GM21786 (cell line): ENCODE measurements around the gene PNRC1.
"Not testable (repeated sequence)": the region's sequence is repeated elsewhere in the genome, so short reads cannot be mapped to it uniquely, and the experiment has no call there.

Experiments
- ATAC-seq: cut with Tn5 transposase; IDR thresholded peaks from one replicate; pipeline ENCODE4 v1.9.1; 2021; ENCODE audit not compliant: unreplicated experiment

Gene PNRC1

DNA sequence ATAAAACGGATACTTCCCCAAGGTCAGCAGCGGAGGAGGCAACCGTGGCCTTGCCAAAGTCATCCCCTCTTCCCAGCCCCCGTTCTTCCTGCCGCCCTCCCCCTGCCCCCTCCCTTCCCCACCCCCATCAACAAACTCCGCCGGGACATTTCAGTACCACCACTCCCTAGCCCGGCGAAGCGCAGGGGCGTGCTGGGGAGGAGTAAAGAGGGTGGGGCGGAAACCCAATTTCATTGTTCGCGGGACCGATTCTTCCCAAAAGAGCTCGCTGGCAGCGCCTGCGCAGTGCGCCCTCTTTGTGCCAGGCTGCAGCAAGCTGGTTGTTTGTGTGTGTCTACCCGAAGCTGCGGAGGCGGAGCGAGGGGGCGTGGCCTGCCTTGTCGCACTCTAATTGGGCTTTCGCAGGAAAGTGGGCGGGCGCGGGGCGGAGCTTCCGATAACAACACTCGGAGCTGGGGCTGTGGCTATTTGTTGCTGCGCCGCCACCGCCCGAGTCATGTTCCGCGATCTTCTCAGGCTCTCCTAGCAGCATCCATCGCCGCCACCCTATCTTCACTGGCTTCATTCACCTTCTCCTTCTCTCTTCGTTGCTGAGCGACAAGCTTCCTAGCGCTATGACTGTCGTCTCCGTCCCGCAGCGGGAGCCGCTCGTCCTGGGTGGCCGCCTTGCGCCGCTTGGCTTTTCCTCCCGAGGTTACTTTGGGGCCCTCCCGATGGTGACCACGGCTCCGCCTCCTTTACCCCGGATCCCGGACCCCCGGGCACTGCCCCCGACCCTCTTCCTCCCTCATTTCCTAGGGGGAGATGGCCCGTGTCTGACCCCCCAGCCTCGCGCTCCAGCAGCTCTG, at the start of gene PNRC1:
Gene PNRC1, plus strand, starts transcription at position 471 of the 848 bp plus-strand sequence. Its CDS starts 144 bp downstream, at position 615.
- ATAC-seq: peak; percentile 81

DNA sequence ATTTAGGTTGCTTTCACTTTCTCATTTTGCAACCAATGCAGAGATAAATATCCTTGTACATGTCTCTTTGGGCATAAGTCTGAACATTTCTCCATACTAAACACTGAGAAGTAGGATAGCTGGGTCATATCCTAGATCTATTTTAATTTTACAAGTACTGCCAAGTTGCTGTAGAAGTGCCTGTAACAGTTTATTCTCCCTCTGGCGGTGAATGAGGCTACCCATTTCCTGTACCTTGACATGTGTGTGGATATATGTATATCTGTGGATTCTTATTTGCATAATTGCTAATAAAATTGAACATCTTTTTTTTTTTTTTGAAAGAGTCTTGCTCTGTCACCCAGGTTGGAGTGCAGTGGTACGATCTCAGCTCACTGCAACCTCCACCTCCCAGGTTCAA, 48.0 kb upstream of the PNRC1 start:
- ATAC-seq: no peak

DNA sequence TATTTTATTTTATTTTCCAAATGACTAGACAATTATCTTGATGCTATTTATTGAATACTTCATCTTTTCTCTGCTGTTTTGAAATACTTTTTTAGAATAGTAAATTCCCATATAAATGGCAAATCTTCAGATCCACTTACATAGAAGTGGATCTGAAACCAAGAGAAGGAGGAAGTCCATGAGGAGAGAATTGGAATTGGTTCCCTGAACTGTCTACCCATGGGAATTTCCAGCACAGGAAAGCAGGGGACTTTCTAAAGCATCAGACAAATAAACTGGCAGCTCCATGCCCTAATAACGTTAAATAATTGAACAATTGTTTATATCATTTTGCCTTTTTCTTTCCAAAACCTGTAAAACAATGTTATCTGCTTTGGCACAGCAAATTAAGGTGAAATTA, 47.1 kb upstream of the PNRC1 start:
- ATAC-seq: no peak

DNA sequence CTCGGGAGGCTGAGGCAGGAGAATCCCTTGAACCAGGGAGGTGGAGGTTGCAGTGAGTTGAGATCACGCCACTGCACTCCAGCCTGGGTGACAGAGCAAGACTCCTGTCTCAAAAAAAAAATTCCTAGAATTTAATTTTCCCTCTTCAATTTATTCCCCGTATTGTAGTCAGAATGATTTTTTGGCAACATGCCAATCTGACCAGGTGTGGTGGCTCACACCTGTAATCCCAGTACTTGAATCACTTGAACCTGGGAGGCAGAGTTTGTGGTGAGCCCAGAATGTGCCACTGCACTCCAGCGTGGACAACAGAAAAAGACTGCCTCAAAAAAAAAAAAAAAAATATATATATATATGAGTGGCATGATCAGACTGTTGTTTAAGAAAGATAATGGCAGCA, 46.4 kb upstream of the PNRC1 start:
- not testable (repeated sequence) for ATAC-seq

- ATAC-seq: no peak
Observed at GRCh38 chr6:89034586-89035251, 45.8 kb upstream of the PNRC1 start.

GRCh38 chr6:89035252-89036101, 45.1 kb upstream of the PNRC1 start:
- ATAC-seq: no peak

DNA sequence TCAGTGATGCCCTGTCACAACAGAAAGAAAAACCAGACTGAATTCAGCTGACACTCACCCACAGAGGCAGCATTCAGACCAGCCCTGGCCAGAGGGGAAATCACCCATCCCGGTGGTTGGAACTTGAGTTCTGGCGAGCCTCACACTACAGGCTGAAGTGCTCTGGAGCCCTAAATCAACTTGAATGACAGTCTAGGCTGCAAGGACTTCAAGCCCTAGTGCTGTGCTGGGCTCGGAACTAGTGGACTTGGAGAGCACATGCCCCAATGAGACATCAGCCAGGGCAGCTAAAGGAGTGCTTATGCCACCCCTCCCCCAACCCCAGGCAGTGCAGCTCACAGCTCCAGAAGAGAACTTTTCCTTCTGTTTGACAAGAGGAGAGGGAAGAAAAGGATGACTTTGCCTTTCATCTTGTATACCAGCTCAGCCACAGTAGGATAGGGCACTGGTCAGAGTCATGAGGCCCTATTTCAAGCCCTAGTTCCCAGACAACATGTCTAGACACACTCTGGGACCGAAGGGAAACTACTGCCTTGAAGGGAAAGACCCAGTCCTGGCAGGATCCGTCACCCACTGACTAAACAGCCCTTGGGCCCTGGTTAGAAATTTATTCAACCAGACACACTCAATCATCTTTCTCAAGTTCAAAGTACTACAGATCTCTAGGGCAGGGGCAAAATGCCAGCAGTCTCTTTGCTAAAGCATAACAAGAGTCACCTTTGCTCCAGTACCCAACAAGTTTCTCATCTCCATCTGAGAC, 43.2 kb upstream of the PNRC1 start:
- ATAC-seq: no peak

GRCh38 chr6:89037901-89038293, 42.7 kb upstream of the PNRC1 start:
- not testable (repeated sequence) for ATAC-seq

- ATAC-seq: no peak
Observed at GRCh38 chr6:89042664-89043063, 37.9 kb upstream of the PNRC1 start.

- no peak for ATAC-seq
Observed at GRCh38 chr6:89044328-89045010, 36.1 kb upstream of the PNRC1 start.

- ATAC-seq: no peak
Observed at GRCh38 chr6:89045011-89045387, 35.6 kb upstream of the PNRC1 start.

DNA sequence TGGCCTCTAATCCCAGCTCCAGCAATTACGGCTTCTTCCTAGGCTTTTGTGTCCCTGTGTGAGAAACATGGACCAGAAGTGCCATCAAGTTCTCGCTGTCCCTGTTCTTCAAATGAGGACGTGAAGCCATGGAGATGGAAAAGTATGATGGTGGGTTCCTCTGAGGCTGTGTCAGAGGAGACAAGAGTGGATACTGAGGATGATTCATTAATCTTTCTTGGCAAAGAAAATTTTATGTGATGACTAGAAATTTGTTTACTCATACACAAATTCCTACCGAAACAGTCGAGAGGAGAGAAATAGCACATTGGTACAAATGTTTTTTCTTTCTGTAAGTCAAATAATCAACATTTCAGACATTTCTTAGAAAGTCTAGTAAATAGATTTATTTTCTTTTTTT, 35.0 kb upstream of the PNRC1 start:
- no peak for ATAC-seq

GRCh38 chr6:89047473-89047872, 33.1 kb upstream of the PNRC1 start:
- no peak for ATAC-seq

- no peak for ATAC-seq
Observed at GRCh38 chr6:89048288-89048923, 32.1 kb upstream of the PNRC1 start.

DNA sequence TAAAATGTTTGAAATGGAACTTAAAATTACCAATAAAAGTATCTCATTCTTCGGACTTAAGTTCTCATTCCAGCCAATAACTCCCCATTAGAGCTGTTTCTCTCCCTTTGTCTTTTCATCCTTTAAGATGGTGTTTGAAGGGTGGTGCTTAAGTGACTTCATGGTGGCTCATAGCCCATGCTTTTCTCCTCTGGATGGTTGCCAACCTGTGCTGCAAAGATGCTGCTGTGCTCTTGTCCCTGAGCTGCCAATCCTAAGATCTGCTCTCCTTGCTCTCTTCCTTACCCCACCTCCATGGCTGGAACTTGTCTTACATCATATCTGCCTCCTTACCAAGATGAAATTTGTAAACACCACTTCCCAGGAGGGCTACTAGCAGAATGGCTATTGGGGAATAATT, 31.6 kb upstream of the PNRC1 start:
- ATAC-seq: no peak

DNA sequence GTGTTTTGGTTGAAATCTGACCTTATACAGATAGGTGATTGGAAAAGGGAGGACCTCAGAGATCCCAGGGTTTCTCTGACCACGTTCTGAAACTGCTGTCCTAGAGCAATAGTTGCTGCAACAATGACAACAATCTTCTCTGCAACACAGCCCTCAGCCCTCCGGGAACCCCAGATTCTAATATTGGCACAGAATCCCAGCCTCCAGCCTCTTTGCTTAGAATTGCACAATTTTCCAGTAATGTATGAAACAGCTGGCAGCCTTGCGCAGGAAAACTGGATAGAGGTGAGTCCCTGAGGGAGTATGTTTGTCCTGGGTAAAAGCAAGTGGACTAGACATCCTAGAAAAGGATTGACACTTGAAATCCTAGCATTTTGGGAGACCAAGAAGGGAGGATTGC, 30.4 kb upstream of the PNRC1 start:
- no peak for ATAC-seq

DNA sequence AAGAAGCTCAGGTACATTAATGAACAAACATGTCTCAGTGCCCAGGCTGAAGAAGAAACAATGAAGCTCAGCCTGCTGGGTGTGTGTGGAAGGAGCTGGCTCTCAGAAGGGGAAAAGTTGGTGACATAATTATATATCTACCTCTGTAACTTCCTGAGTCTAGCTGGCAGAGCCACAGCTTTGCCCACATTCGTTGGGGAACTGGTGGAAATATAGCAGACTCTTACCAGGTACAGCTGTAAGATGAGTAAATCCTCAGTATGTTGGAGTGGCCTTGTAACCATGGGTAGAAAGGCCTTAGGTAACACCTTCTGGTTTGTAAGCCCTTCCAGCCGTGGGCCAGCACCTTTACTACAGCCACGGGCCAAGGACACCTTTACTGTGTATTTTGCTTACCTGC, 29.9 kb upstream of the PNRC1 start:
- ATAC-seq: no peak

- ATAC-seq: no peak
Observed at GRCh38 chr6:89051676-89052075, 28.9 kb upstream of the PNRC1 start.

GRCh38 chr6:89054208-89054607, 26.3 kb upstream of the PNRC1 start:
- ATAC-seq: no peak

DNA sequence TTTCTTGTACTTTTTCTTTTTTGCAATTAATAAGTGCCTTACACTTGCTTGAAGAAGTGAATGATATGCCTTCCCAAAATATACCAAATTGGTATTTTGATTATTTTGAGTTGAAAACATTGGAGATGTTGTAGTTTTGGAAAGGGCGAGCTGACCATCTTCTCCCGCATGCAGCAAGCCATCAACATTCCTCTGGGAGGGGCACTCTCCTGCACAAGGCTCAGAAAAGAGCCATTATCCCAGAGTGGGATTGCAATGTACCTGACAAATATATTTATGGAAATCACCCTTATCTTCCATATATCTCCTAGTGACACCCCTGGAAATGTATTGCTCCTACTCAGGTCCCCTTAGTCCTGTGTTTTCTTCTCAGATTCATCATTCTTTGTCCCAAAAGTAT, 22.8 kb upstream of the PNRC1 start:
- ATAC-seq: no peak
